Mesendoderm (in vitro differentiated cells): Measurements from ENCODE around the gene MED25.

ENCODE experiments used
- DNase-seq: peaks from one replicate; pipeline ENCODE4 v3.0.0; 2013
- H2AK5ac ChIP-seq: 2 replicates; pipeline ENCODE4 v1.6.1; 2013; ENCODE audit warnings: low read length, inconsistent platforms
- H2BK120ac ChIP-seq: 2 replicates; pipeline ENCODE4 v1.6.1; 2013; ENCODE audit warnings: low read depth, mild to moderate bottlenecking, low read length, moderate library complexity, mixed read lengths
- H2BK15ac ChIP-seq: replicated peaks from 2 replicates; pipeline ENCODE4 v1.6.1; 2013; ENCODE audit warnings: low read depth, mild to moderate bottlenecking, moderate library complexity
- H2BK5ac ChIP-seq: 2 replicates; pipeline ENCODE4 v1.6.1; 2013; ENCODE audit warnings: low read length, inconsistent platforms
- H3K18ac ChIP-seq: 2 replicates; pipeline ENCODE4 v1.6.1; 2013; ENCODE audit warnings: mild to moderate bottlenecking, low read length, mixed read lengths
- H3K23ac ChIP-seq: one replicate; pipeline ENCODE4 v1.6.1; 2013; ENCODE audit warnings: low read length
- H3K27ac ChIP-seq: 2 replicates; pipeline ENCODE4 v1.5.1; 2013; ENCODE audit warnings: low read depth, mild to moderate bottlenecking, inconsistent platforms, low read length, moderate library complexity
- H3K27me3 ChIP-seq: 2 replicates; pipeline ENCODE4 v1.6.1; 2013; ENCODE audit warnings: low read length, control low read depth, mild to moderate bottlenecking, inconsistent platforms; ENCODE audit not compliant: insufficient read depth, poor library complexity
- H3K36me3 ChIP-seq: 2 replicates; pipeline ENCODE4 v1.6.1; 2013; ENCODE audit warnings: low read length, inconsistent platforms; ENCODE audit not compliant: control insufficient read depth, insufficient read depth
- H3K4ac ChIP-seq: one replicate; pipeline ENCODE4 v1.6.1; 2013; ENCODE audit warnings: low read depth, mild to moderate bottlenecking, low read length, moderate library complexity
- H3K4me1 ChIP-seq: 2 replicates; pipeline ENCODE4 v1.6.1; 2013; ENCODE audit warnings: low read depth, low read length, inconsistent platforms; ENCODE audit not compliant: control insufficient read depth
- H3K4me2 ChIP-seq: 2 replicates; pipeline ENCODE4 v1.6.1; 2013; ENCODE audit warnings: low read length
- H3K4me3 ChIP-seq: 2 replicates; pipeline ENCODE4 v1.5.1; 2013; ENCODE audit warnings: mild to moderate bottlenecking, low read length
- H3K56ac ChIP-seq: one replicate; pipeline ENCODE4 v1.6.1; 2013; ENCODE audit warnings: low read length
- H3K79me1 ChIP-seq: 2 replicates; pipeline ENCODE4 v1.6.1; 2013; ENCODE audit warnings: low read length, inconsistent platforms
- H3K79me2 ChIP-seq: 2 replicates; pipeline ENCODE4 v1.6.1; 2013; ENCODE audit warnings: mild to moderate bottlenecking, low read length; ENCODE audit not compliant: control insufficient read depth, insufficient read depth
- H3K9ac ChIP-seq: 2 replicates; pipeline ENCODE4 v1.6.1; 2013; ENCODE audit warnings: low read length, inconsistent platforms
- H4K5ac ChIP-seq: one replicate; pipeline ENCODE4 v1.6.1; 2013; ENCODE audit warnings: low read length
- H4K8ac ChIP-seq: one replicate; pipeline ENCODE4 v1.6.1; 2013; ENCODE audit warnings: low read depth, mild to moderate bottlenecking, control low read depth, low read length, moderate library complexity
- WGBS: extraction: QIAGEN DNeasy Blood & Tissue Kit; methylation state at CpG from one replicate; pipeline ENCODE4 v1.1.7; 2013; ENCODE audit warnings: low lambda C conversion rate, missing lambda C conversion rate; ENCODE audit not compliant: insufficient coverage; ENCODE audit errors: extremely low coverage; 5-methylcytosine and 5-hydroxymethylcytosine counted together

MED25 gene

GRCh38 chr19:49807904-49808675, 10.0 kb upstream of the MED25 start:
- Histone ChIP-seq H3K23ac (no peak overlapping the region), H3K4me3 (no peak overlapping the region), H3K4me2 (peak overlapping the region; percentile 0), H3K27me3 (no peaks in the 10 kb centered on the region), H3K18ac (no peak overlapping the region), H2BK15ac (no peak overlapping the region), H3K27ac (no peak overlapping the region), H3K9ac (peak overlapping the region; percentile 23), H2BK5ac (no peak overlapping the region), H3K79me1 (no peaks in the 10 kb centered on the region), H3K4ac (no peak overlapping the region), H3K4me1 (peaks cover 4% of the 10 kb centered on the region), H3K56ac (no peak overlapping the region), H3K79me2 (no peaks in the 10 kb centered on the region), H2AK5ac (no peak overlapping the region), H4K5ac (no peak overlapping the region), H4K8ac (no peak overlapping the region), H3K36me3 (no peaks in the 10 kb centered on the region), H2BK120ac (no peak overlapping the region)
- DNase-seq, result no peak
- no CpG with 5 or more reads among the region's 20 CpGs for WGBS

GRCh38 chr19:49808711-49809159, 9.4 kb upstream of the MED25 start:
- H3K4me2 ChIP-seq, result peak overlapping the region; percentile 82
- no peak overlapping the region for H3K4ac ChIP-seq
- H4K5ac ChIP-seq, result no peak overlapping the region
- no peak overlapping the region for H2BK15ac ChIP-seq
- no peak overlapping the region for H3K23ac ChIP-seq
- H3K9ac ChIP-seq, result peak overlapping the region; percentile 74
- WGBS, result no CpG with 5 or more reads among the region's 31 CpGs
- no peak overlapping the region for H2BK5ac ChIP-seq
- H3K4me3 ChIP-seq, result no peak overlapping the region
- peaks cover 4% of the 10 kb centered on the region for H3K4me1 ChIP-seq
- no peak overlapping the region for H2BK120ac ChIP-seq
- H2AK5ac ChIP-seq, result no peak overlapping the region
- no peaks in the 10 kb centered on the region for H3K79me1 ChIP-seq
- H3K79me2 ChIP-seq, result no peaks in the 10 kb centered on the region
- H3K27me3 ChIP-seq, result no peaks in the 10 kb centered on the region
- H3K56ac ChIP-seq, result peak overlapping the region; percentile 75
- no peak overlapping the region for H3K27ac ChIP-seq
- H3K18ac ChIP-seq, result no peak overlapping the region
- no peak overlapping the region for H4K8ac ChIP-seq
- H3K36me3 ChIP-seq, result no peaks in the 10 kb centered on the region
- DNase-seq, result peak; percentile 96

- H3K9ac ChIP-seq, result peak overlapping the region; percentile 74
- WGBS, result no CpG with 5 or more reads among the region's 50 CpGs
- H2BK5ac ChIP-seq, result no peak overlapping the region
- no peak overlapping the region for H3K4me3 ChIP-seq
- H3K36me3 ChIP-seq, result no peaks in the 10 kb centered on the region
- peak; percentile 55 for DNase-seq
- H3K4ac ChIP-seq, result no peak overlapping the region
- no peak overlapping the region for H3K18ac ChIP-seq
- no peak overlapping the region for H4K5ac ChIP-seq
- H3K27me3 ChIP-seq, result no peaks in the 10 kb centered on the region
- peak overlapping the region; percentile 82 for H3K4me2 ChIP-seq
- H2BK15ac ChIP-seq, result no peak overlapping the region
- no peaks in the 10 kb centered on the region for H3K79me1 ChIP-seq
- no peak overlapping the region for H3K27ac ChIP-seq
- peaks cover 4% of the 10 kb centered on the region for H3K4me1 ChIP-seq
- peak overlapping the region; percentile 57 for H3K23ac ChIP-seq
- H3K56ac ChIP-seq, result peak overlapping the region; percentile 75
- H2BK120ac ChIP-seq, result no peak overlapping the region
- no peaks in the 10 kb centered on the region for H3K79me2 ChIP-seq
- H2AK5ac ChIP-seq, result no peak overlapping the region
- H4K8ac ChIP-seq, result no peak overlapping the region
Measured at GRCh38 chr19:49809160-49809940, 8.7 kb upstream of the MED25 start.

- H2AK5ac ChIP-seq, result no peak overlapping the region
- no peak overlapping the region for H4K5ac ChIP-seq
- H3K4me3 ChIP-seq, result no peak overlapping the region
- H3K79me1 ChIP-seq, result no peaks in the 10 kb centered on the region
- no peaks in the 10 kb centered on the region for H3K79me2 ChIP-seq
- no peak overlapping the region for H2BK5ac ChIP-seq
- H3K23ac ChIP-seq, result no peak overlapping the region
- no peak overlapping the region for H3K27ac ChIP-seq
- H3K18ac ChIP-seq, result no peak overlapping the region
- peak overlapping the region; percentile 75 for H3K56ac ChIP-seq
- no peak overlapping the region for H2BK15ac ChIP-seq
- H3K4me1 ChIP-seq, result peaks cover 4% of the 10 kb centered on the region
- H2BK120ac ChIP-seq, result no peak overlapping the region
- H3K9ac ChIP-seq, result peak overlapping the region; percentile 74
- no peak for DNase-seq
- no peak overlapping the region for H4K8ac ChIP-seq
- no peaks in the 10 kb centered on the region for H3K27me3 ChIP-seq
- H3K36me3 ChIP-seq, result no peaks in the 10 kb centered on the region
- H3K4me2 ChIP-seq, result no peak overlapping the region
- H3K4ac ChIP-seq, result no peak overlapping the region
- no CpG with 5 or more reads among the region's 5 CpGs for WGBS
Measured at GRCh38 chr19:49809941-49810389, 8.1 kb upstream of the MED25 start.

- H4K8ac ChIP-seq, result no peak overlapping the region
- no CpG with 5 or more reads among the region's 6 CpGs for WGBS
Measured at GRCh38 chr19:49811328-49811727, 6.8 kb upstream of the MED25 start.

More at GRCh38 chr19:49811328-49811727, 6.8 kb upstream of the MED25 start:
- H3K4me2 ChIP-seq, result no peak overlapping the region
- no peak overlapping the region for H3K4me3 ChIP-seq
- H3K4me1 ChIP-seq, result peaks cover 4% of the 10 kb centered on the region
- H2BK120ac ChIP-seq, result no peak overlapping the region
- no peak overlapping the region for H3K4ac ChIP-seq
- H2AK5ac ChIP-seq, result no peak overlapping the region
- no peaks in the 10 kb centered on the region for H3K27me3 ChIP-seq
- no peaks in the 10 kb centered on the region for H3K36me3 ChIP-seq
- H4K5ac ChIP-seq, result no peak overlapping the region
- H3K27ac ChIP-seq, result no peak overlapping the region
- H2BK5ac ChIP-seq, result no peak overlapping the region
- no peak overlapping the region for H3K23ac ChIP-seq
- H3K79me1 ChIP-seq, result no peaks in the 10 kb centered on the region
- DNase-seq, result no peak
- no peak overlapping the region for H3K18ac ChIP-seq
- H3K56ac ChIP-seq, result no peak overlapping the region
- H3K79me2 ChIP-seq, result no peaks in the 10 kb centered on the region
- H2BK15ac ChIP-seq, result no peak overlapping the region
- no peak overlapping the region for H3K9ac ChIP-seq
